Hindlimb muscle (tissue), 1 donor: Measurements from ENCODE around the gene IL2RA. TPM values are rescaled to one million over a fixed set of nuclear protein-coding genes. Genes with fewer than 3 reads are reported as not detected.
"Not testable (repeated sequence)": the region's sequence is repeated elsewhere in the genome, so short reads cannot be mapped to it uniquely, and the experiment has no call there.

ENCODE experiments used
- DNase-seq: peaks from one replicate; pipeline ENCODE4 v3.0.0-alpha.2; 2013
- polyA plus RNA-seq: library from polyadenylated mRNA; unstranded; fragments of 120-200 nt; gene quantifications from one replicate; pipeline ENCODE4 v1.2.1, GENCODE V29; 2013; ENCODE audit not compliant: insufficient read length

The IL2RA gene
- polyA plus RNA-seq, 1 donor: not detected

- no peak for DNase-seq
These were observed 49.9 kb downstream of the IL2RA start for GRCh38 chr10:6012121-6012905.

DNA sequence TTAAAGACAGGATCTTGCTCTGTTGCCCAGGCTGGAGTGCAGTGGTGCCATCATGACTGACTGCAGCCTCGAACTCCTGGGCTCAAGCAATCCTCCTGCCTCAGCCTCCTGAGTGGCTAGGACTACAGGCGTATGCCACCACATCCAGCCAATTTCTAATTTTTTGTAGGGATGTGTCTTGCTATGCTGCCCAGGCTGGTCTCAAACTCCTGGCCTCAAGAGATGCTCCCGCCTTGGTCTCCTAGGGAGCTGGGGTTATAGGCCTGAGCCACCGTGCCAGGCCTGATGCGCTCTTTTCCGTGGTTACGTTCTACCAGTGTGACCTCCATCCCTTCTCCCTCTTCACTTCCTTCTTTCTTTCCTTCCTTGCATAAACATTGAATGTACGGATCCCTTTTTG lies 50.6 kb downstream of the IL2RA start:
- no peak for DNase-seq

DNA sequence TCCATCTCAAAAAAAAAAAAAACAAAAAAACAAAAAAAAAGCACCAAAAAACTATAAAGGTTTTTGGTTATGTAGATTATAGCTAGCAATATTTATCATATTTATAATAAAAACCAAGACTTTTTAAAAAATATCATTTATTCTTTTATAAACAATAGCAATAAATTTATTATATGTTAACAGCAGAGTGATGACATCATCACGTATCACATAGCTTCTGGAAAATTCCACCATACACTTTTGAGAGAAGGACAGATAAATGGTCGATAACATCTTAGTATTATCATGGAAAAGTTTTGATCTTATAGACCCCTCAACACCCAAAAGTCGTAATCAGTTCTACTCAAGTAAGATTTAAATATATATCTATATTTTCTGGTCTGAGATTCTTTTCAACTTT lies 51.6 kb downstream of the IL2RA start:
- DNase-seq: no peak

- DNase-seq: no peak
These were observed 52.2 kb downstream of the IL2RA start for GRCh38 chr10:6009961-6010360.

- no peak for DNase-seq
These were observed 53.0 kb downstream of the IL2RA start for GRCh38 chr10:6009150-6009549.

- DNase-seq: no peak
These were observed 53.5 kb downstream of the IL2RA start for GRCh38 chr10:6008497-6009142.

DNA sequence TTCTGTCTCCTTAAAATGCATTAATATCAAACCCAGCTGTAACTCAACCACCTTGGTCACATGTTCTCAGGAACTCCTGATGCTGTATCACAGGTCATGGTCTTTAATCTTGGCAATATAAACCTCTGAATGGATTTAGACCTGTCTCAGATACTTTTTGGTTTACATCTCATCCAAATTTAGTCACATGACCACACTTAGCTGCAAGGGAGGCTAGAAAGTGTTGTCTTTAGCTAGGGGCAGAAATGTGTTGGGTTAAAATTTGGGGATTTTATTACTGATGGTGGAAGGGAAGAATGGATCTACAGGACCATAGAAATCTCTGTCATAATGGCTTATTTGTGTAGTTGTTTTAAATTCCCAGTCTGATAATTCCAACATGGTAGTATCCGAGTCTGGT lies 55.2 kb downstream of the IL2RA start:
- no peak for DNase-seq

GRCh38 chr10:6006546-6006945 lies 55.6 kb downstream of the IL2RA start:
- no peak for DNase-seq

DNA sequence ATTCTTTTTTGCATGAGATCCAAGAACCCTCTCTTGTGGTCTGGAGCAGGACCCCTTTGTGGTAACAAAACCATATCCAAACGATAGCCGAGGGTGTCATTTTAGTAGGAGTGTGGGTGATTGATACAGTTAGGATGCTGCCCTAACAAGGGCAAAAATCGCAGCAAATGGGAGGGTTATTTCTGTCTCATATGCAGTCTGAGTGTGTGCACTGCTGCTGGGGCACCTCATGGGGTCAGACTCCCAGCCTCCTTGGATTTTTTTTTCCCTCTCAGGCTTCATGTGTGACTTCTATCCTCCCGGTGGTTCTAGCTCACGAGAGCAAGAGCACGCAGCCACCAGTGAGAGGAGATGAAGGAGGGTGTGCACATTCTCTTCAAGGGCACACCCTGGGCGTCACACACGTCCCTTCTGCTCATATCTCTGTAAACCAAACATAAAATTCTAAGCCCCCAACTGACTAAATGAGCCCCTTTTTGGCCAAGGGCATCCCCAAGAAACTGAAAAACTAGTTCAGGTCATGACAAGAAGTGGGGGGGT lies 56.2 kb downstream of the IL2RA start:
- no peak for DNase-seq

- DNase-seq: not testable (repeated sequence)
These were observed 56.9 kb downstream of the IL2RA start for GRCh38 chr10:6005161-6005804.

DNA sequence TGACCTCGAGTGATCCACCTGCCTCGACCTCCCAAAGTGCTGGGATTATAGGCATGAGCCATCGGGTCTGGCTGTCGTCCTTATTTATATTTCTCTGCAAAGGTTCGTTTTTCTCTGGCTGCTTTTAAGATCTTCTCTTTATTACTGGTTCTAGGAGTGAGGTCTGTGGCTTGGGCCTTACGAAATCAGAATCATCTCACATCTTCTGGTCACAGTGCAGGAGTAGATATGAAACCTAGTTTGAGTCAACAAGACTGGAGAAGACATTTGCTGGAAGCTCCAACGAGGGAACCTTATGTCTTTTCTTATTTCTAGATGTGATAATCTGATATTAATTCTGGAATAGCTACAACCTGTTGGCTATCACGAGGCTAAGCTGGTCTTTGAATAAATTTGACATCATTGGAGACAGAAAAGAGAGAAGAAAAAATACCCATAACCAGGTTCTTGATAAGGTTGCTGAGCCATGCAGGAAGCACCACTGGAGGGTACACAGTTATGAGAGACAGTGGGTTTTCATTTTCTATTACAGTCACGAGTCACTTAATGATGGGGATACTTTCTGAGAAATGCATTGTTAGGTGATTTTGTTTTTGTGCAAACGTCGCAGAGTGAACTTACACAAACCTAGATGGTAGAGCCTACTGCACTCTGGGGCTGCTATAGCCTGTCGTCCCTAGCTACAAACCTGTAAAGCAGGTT lies 59.2 kb downstream of the IL2RA start:
- no peak for DNase-seq

GRCh38 chr10:5999440-6000165 lies 62.6 kb downstream of the IL2RA start:
- DNase-seq: no peak

DNA sequence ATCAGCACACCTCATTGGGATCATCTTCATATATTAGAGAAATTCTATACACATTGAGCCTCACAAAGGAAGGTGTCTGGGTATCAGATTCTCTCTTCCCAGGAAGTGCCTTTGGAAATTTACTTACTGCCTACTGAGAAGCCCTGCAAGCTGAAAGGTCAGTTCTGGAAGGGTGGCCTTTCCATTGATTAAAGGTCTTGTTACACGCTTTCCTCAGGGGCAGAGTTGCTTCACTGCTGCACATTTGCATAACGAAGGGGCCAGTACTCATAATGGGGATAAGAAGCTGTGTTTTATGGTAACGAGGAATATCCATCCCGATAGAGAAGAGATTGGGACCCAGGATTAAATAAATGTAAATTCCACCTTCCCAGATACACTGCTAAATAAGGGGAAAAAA lies 65.5 kb downstream of the IL2RA start:
- no peak for DNase-seq

DNA sequence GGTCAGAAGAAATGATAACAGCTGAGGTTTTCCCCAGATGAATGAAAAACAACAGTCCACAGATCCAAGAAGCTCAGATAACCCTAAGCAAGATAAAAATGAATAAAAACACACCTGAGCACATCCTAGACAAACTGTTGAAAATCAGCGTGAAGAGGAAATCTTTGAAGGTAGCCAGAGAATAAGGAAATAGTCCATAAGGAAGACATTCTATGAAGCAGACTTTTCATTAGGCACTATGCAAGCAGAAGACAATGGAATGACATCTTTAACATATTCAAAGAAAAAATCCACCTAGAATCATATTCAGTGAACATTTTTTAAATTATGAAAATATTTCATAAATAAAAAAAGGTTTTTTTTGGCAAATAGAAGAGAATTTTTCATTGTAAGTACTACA lies 69.8 kb downstream of the IL2RA start:
- DNase-seq: no peak

GRCh38 chr10:5991708-5992107 lies 70.5 kb downstream of the IL2RA start:
- DNase-seq: no peak

DNA sequence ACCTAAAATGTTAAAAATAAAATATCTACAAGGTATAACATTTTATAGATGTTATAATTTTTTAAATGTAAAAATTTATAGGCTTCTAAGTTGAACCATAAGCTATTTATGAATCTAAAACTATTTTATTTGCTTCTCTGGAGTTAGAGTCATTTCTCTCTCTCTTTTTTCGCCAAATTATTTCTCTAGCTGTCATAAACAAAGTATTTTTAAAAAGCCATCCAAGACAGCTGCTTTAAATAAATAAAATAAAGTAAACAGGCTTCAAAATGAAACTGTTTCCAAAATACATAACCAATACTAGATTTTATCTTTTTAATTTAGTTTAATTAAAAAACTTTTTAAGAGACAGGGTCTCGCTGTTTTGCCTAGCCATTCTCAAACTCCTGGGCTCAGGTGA lies 72.4 kb downstream of the IL2RA start:
- no peak for DNase-seq

- no peak for DNase-seq
These were observed 73.7 kb downstream of the IL2RA start for GRCh38 chr10:5988336-5988920.

GRCh38 chr10:5987747-5988146 lies 74.4 kb downstream of the IL2RA start:
- DNase-seq: peak; percentile 26

- no peak for DNase-seq
These were observed 77.1 kb downstream of the IL2RA start for GRCh38 chr10:5985029-5985428.

GRCh38 chr10:5983774-5984173 lies 78.4 kb downstream of the IL2RA start:
- DNase-seq: no peak

DNA sequence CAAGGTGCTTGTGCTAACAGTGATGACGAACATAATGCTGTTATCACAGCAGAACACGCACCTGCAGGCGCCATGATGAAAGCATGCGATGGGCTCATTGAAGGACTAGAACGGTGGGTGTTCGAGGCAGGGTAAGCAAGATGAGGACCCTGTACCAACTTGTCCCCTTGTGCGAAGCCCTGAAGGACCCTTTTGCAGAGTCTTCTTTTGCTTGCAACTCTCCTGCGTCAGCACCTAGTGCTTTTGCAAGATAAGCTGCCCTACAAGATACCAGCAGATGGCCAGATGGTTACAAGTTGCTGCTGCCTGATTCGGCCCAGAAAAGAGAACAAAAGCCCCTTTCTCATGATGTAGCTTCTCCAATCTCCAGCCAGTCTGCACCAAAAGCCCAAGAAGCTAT lies 80.6 kb downstream of the IL2RA start:
- DNase-seq: no peak

DNA sequence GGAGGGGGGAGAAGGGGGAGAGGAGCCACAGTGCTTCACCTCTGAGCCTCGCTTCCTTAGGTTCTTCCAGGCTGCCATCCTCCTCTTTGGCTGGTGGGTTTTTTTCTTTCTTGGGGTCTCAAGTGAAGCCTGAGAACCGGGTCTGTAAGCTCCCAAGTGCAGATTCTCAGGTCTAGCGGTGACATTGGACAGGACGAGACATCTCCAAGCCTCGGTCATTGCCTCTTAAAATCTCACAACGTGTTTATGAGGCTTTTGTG lies 84.0 kb downstream of the IL2RA start:
- no peak for DNase-seq
